GM12864 (cell line): Measurements from ENCODE around the gene IFI16.

Source experiments
- DNase-seq: peaks from one replicate; pipeline ENCODE4 v3.0.0-alpha.2; 2011; ENCODE audit warnings: low read depth
- H3K4me3 ChIP-seq: 2 replicates; pipeline ENCODE4 v1.5.1; 2011; ENCODE audit warnings: mild to moderate bottlenecking, low read depth, low read length, control low read depth
- CTCF ChIP-seq: IDR thresholded peaks from 2 replicates; pipeline ENCODE4 v1.5.1; 2011; ENCODE audit warnings: low read depth, mild to moderate bottlenecking, moderate library complexity, low read length, control low read depth, inconsistent platforms; ENCODE audit errors: missing control alignments

IFI16 gene

GRCh38 chr1:159068886-159069285, 59.2 kb downstream of the IFI16 start:
- H3K4me3 ChIP-seq: peak overlapping the region; percentile 9; the same call in 1 of the 2 replicates
- DNase-seq: no peak
- TF ChIP-seq CTCF: no peak

GRCh38 chr1:159071970-159072582, 62.4 kb downstream of the IFI16 start:
- DNase-seq: peak; percentile 52
- H3K4me3 ChIP-seq: no peak overlapping the region
- peak; percentile 66 for TF ChIP-seq CTCF

GRCh38 chr1:159076438-159077119, 66.9 kb downstream of the IFI16 start, which contains the start of gene AIM2:
Gene AIM2 (minus strand): TSS chr1:159076766. CDS start chr1:159073499, 3,267 bp downstream.
- DNase-seq: peak; percentile 93
- peak within 1 kb of the TSS; percentile 90 for H3K4me3 ChIP-seq
- no peak for TF ChIP-seq CTCF

- peak overlapping the region; percentile 90 for H3K4me3 ChIP-seq
- no peak for TF ChIP-seq CTCF
- peak; percentile 86 for DNase-seq
These were observed 67.6 kb downstream of the IFI16 start for GRCh38 chr1:159077120-159077961.

GRCh38 chr1:159079525-159079924, 69.8 kb downstream of the IFI16 start:
- no peak for TF ChIP-seq CTCF
- no peak for DNase-seq
- H3K4me3 ChIP-seq: no peak overlapping the region

- no peak for TF ChIP-seq CTCF
- no peak for DNase-seq
- H3K4me3 ChIP-seq: no peak overlapping the region
These were observed 71.9 kb downstream of the IFI16 start for GRCh38 chr1:159081626-159082025.
